Ovary (tissue), 3 donors: Measurements from ENCODE around the gene RTKN.

Source experiments
- CTCF ChIP-seq, 3 donors: fragments of 450-650 bp in 2 of 3; fragments of 200-600 bp in 1 of 3; IDR thresholded peaks; one replicate each; pipeline versions ENCODE4 v1.5.1 to v1.8.0; 2016 to 2022; ENCODE audit warnings: antibody characterized with exemption in 3 of 3, mild to moderate bottlenecking in 1 of 3
- EP300 ChIP-seq: sonication (generic); formaldehyde crosslinking; IDR thresholded peaks from one replicate; pipeline ENCODE4 v1.6.1; 2017; ENCODE audit warnings: antibody characterized with exemption
- POLR2A ChIP-seq: fragments of 450-650 bp; IDR thresholded peaks from one replicate; pipeline ENCODE4 v1.6.1; 2017; ENCODE audit warnings: antibody characterized with exemption, mild to moderate bottlenecking, moderate library complexity
- donor health status: DM: no; HTN: no; CAD: no.

- TF ChIP-seq EP300 (no peak), CTCF (IDR thresholded peaks at IDR 0.05) (no peak), POLR2A (no peak)
Observed at GRCh38 chr2:74441170-74441689, 507 bp downstream of the RTKN start.
